ENCODE results near the gene EFCAB5. TPM values are rescaled to one million over a fixed set of nuclear protein-coding genes. Genes with fewer than 3 reads are reported as not detected.
"Not testable (repeated sequence)": the region's sequence is repeated elsewhere in the genome, so short reads cannot be mapped to it uniquely, and the experiment has no call there.

Gene EFCAB5
- total RNA-seq (0.12 and 0.27 TPM in 2 replicates), polyA plus RNA-seq (0.48 and 0.63 TPM in 2 replicates)

DNA sequence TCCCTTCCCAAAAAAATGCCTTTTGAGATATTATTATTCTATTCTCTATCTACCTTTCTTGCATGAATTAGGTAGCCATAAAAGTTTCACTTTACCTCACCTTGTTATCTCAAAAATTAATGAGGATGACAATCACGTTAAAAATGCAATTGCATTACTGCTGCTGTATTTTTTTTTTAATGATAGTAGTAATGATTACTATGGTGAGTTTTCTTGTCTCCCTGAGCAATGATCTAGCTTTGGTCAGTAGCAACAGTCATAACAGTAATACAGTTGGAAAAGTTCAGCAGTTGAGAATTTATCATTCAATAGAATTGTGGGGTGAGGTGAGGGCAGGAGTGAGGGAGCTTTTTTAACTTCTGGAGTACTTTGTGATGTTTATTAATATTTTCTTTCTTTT, at the start of gene EFCAB5:
EFCAB5 (plus strand) TSS at position 301 of the 400 bp plus-strand sequence. CDS start 163 bp downstream, outside the sequence.
- 79% methylated on average over 1 of the region's 1 CpG for WGBS (ENCODE audit: low lambda C conversion rate, missing lambda C conversion rate)
- Histone ChIP-seq H3K4me3 (no peak within 1 kb of the TSS), H3K4me1 (ENCODE audit: insufficient read depth) (no peaks in the 10 kb centered on the region), H3K9me3 (ENCODE audit: low read depth) (no peaks in the 10 kb centered on the region), H3K9me2 (replicated peaks; ENCODE audit: insufficient read depth) (no peaks in the 10 kb centered on the region), H2AFZ (no peak within 1 kb of the TSS), H4K20me1 (ENCODE audit: insufficient read depth, poor library complexity, severe bottlenecking) (no peaks in the 10 kb centered on the region), H3K36me3 (replicated peaks; ENCODE audit: insufficient read depth, low read depth) (no peaks in the 10 kb centered on the region), H3K79me2 (no peaks in the 10 kb centered on the region), H3K27ac (no peak within 1 kb of the TSS), H3K4me2 (no peak within 1 kb of the TSS), H3K27me3 (peaks cover 3% of the 10 kb centered on the region)
- DNase-seq (ENCODE audit: low spot score) = no peak
- TF ChIP-seq EZH2 (IDR thresholded peaks at IDR 0.05; ENCODE audit: borderline replicate concordance) = no peak
- no peak for TF ChIP-seq EZH2phosphoT487 (IDR thresholded peaks at IDR 0.05; ENCODE audit: low read depth, severe bottlenecking, unreplicated experiment)

DNA sequence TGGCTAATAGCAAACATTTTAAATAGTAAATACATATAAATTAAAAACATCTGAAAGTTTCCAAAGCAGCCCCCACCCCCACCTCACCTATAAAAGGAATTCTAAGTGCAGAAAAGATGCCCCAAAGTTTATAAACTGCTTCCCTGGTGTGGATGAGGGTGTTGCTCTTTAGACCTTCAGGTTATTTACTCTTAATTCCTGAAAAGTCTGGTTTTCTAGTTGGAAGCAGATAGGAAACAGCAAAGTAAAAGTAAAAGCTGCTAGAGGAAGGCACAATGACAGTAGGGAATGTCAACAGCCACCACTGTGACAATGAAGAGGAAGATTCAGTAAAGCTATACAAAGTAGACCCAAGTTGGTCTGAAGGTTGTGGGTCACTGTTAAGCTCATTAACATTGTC, 49.2 kb upstream of the EFCAB5 start:
- DNase-seq (ENCODE audit: low spot score) = no peak
- no peaks in the 10 kb centered on the region for H4K20me1 ChIP-seq (ENCODE audit: insufficient read depth, poor library complexity, severe bottlenecking)
- no peaks in the 10 kb centered on the region for H3K27me3 ChIP-seq
- TF ChIP-seq CTCF (IDR thresholded peaks at IDR 0.05; ENCODE audit: poor library complexity) (no peak), EZH2phosphoT487 (IDR thresholded peaks at IDR 0.05; ENCODE audit: low read depth, severe bottlenecking, unreplicated experiment) (no peak), EZH2 (IDR thresholded peaks at IDR 0.05; ENCODE audit: borderline replicate concordance) (no peak)
- no peak overlapping the region for H3K27ac ChIP-seq
- H3K4me1 ChIP-seq (ENCODE audit: insufficient read depth) = no peaks in the 10 kb centered on the region
- no peak overlapping the region for H3K4me3 ChIP-seq
- H2AFZ ChIP-seq = no peak overlapping the region
- peaks cover 29% of the 10 kb centered on the region for H3K79me2 ChIP-seq
- no peaks in the 10 kb centered on the region for H3K36me3 ChIP-seq (replicated peaks; ENCODE audit: insufficient read depth, low read depth)
- no peaks in the 10 kb centered on the region for H3K9me3 ChIP-seq (ENCODE audit: low read depth)
- no peaks in the 10 kb centered on the region for H3K9me2 ChIP-seq (replicated peaks; ENCODE audit: insufficient read depth)
- H3K4me2 ChIP-seq = no peak overlapping the region

DNA sequence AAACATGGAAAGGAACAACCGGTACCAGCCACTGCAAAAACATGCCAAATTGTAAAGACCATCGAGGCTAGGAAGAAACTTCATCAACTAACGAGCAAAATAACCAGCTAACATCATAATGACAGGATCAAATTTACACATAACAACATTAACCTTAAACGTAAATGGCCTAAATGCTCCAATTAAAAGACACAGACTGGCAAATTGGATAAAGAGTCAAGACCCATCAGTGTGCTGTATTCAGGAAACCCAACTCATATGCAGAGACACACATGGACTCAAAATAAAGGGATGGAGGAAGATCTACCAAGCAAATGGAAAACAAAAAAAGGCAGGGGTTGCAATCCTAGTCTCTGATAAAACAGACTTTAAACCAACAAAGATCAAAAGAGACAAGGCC, 44.3 kb upstream of the EFCAB5 start:
- not testable (repeated sequence) for H3K4me3 ChIP-seq; H3K4me2 ChIP-seq; H3K4me1 ChIP-seq (ENCODE audit: insufficient read depth); H2AFZ ChIP-seq; H3K27me3 ChIP-seq; H3K9me3 ChIP-seq (ENCODE audit: low read depth); H4K20me1 ChIP-seq (ENCODE audit: insufficient read depth, poor library complexity, severe bottlenecking); H3K27ac ChIP-seq; H3K36me3 ChIP-seq (replicated peaks; ENCODE audit: insufficient read depth, low read depth); DNase-seq (ENCODE audit: low spot score); H3K9me2 ChIP-seq (replicated peaks; ENCODE audit: insufficient read depth)
- 98% methylated on average over 4 of the region's 4 CpGs for WGBS (ENCODE audit: low lambda C conversion rate, missing lambda C conversion rate)
- peaks cover 23% of the 10 kb centered on the region for H3K79me2 ChIP-seq

GRCh38 chr17:29903471-29903870, 38.0 kb upstream of the EFCAB5 start:
- Histone ChIP-seq H3K79me2 (peaks cover 66% of the 10 kb centered on the region), H2AFZ (no peak overlapping the region), H3K27me3 (no peaks in the 10 kb centered on the region), H4K20me1 (ENCODE audit: insufficient read depth, poor library complexity, severe bottlenecking) (no peaks in the 10 kb centered on the region), H3K27ac (no peak overlapping the region), H3K4me3 (no peak overlapping the region), H3K4me1 (ENCODE audit: insufficient read depth) (no peaks in the 10 kb centered on the region), H3K36me3 (replicated peaks; ENCODE audit: insufficient read depth, low read depth) (no peaks in the 10 kb centered on the region), H3K4me2 (no peak overlapping the region), H3K9me2 (replicated peaks; ENCODE audit: insufficient read depth) (no peaks in the 10 kb centered on the region), H3K9me3 (ENCODE audit: low read depth) (no peaks in the 10 kb centered on the region)
- WGBS (ENCODE audit: low lambda C conversion rate, missing lambda C conversion rate) = 93% methylated on average over 2 of the region's 2 CpGs
- no peak for TF ChIP-seq EZH2 (IDR thresholded peaks at IDR 0.05; ENCODE audit: borderline replicate concordance)
- no peak for DNase-seq (ENCODE audit: low spot score)

- Histone ChIP-seq H3K27ac (no peak overlapping the region), H3K27me3 (no peaks in the 10 kb centered on the region), H2AFZ (no peak overlapping the region), H4K20me1 (ENCODE audit: insufficient read depth, poor library complexity, severe bottlenecking) (no peaks in the 10 kb centered on the region), H3K4me3 (no peak overlapping the region), H3K9me2 (replicated peaks; ENCODE audit: insufficient read depth) (no peaks in the 10 kb centered on the region), H3K9me3 (ENCODE audit: low read depth) (no peaks in the 10 kb centered on the region), H3K79me2 (peaks cover 74% of the 10 kb centered on the region), H3K4me1 (ENCODE audit: insufficient read depth) (no peaks in the 10 kb centered on the region), H3K4me2 (no peak overlapping the region), H3K36me3 (replicated peaks; ENCODE audit: insufficient read depth, low read depth) (no peaks in the 10 kb centered on the region)
- 97% methylated on average over 3 of the region's 3 CpGs for WGBS (ENCODE audit: low lambda C conversion rate, missing lambda C conversion rate)
- TF ChIP-seq CTCF (IDR thresholded peaks at IDR 0.05; ENCODE audit: poor library complexity) = no peak
- no peak for DNase-seq (ENCODE audit: low spot score)
Observed at GRCh38 chr17:29905086-29905878, 36.2 kb upstream of the EFCAB5 start.
